Measurements from ENCODE around the gene HSPA4L.

DNA sequence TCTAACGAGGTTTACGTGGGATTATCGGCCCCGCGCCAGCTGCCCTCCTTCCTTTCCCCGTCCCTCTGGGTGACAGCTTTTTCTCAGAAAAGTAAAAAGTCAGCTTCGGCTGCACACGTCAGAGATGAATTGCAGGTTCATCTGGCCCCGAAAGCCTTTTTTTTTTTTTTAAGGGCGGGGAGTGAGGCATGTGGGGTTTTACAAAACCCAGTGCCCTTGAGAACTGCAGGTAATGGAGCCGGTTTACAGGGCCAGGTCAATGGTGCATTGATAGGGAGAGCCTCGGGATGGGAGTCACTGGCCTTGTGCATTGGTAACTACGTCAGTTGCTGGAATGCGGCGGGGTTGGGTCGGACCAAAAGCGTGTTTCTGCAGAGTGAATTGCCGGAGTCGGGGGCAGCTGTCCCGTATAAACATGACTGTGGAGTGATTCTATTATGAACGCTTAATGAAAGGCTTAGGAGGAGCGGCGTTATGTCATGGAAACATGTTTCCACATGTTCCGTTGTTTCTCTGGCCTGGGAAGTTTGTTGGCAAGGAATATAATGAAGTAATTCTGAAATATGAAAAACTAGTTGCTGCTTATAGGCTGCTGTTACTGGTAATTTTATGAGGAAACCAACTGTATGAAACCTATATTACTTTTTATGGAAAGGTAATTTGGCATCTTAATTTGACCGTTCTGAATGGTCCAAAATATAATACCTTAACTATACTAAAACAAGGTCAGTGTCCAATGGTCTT is 1.1 kb downstream of the HSPA4L start:
- TF ChIP-seq, protein P1, sequence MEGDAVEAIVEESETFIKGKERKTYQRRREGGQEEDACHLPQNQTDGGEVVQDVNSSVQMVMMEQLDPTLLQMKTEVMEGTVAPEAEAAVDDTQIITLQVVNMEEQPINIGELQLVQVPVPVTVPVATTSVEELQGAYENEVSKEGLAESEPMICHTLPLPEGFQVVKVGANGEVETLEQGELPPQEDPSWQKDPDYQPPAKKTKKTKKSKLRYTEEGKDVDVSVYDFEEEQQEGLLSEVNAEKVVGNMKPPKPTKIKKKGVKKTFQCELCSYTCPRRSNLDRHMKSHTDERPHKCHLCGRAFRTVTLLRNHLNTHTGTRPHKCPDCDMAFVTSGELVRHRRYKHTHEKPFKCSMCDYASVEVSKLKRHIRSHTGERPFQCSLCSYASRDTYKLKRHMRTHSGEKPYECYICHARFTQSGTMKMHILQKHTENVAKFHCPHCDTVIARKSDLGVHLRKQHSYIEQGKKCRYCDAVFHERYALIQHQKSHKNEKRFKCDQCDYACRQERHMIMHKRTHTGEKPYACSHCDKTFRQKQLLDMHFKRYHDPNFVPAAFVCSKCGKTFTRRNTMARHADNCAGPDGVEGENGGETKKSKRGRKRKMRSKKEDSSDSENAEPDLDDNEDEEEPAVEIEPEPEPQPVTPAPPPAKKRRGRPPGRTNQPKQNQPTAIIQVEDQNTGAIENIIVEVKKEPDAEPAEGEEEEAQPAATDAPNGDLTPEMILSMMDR (IDR thresholded peaks at IDR 0.05; ENCODE audit: low read length), result no peak
- no peak for TF ChIP-seq EZH2 (IDR thresholded peaks at IDR 0.05; ENCODE audit: borderline replicate concordance, low read length)
